WTC11 (cell line): ENCODE results near the gene FAHD1.

Experiments used
- FOXJ3 ChIP-seq: sonication (generic); formaldehyde crosslinking; IDR thresholded peaks from 2 replicates; pipeline ENCODE4 v1.9.0; 2021; ENCODE audit warnings: missing genetic modification reagents, mild to moderate bottlenecking, borderline replicate concordance
- FOXP1 ChIP-seq: sonication (generic); formaldehyde crosslinking; IDR thresholded peaks from 2 replicates; pipeline ENCODE4 v1.8.0; 2022; ENCODE audit warnings: missing genetic modification reagents, mild to moderate bottlenecking, moderate library complexity, borderline replicate concordance
- GABPB1 ChIP-seq: sonication (generic); formaldehyde crosslinking; IDR thresholded peaks from 2 replicates; pipeline ENCODE4 v1.8.1; 2023; ENCODE audit warnings: mild to moderate bottlenecking, missing genetic modification reagents
- JUN ChIP-seq: sonication (generic); formaldehyde crosslinking; IDR thresholded peaks from 2 replicates; pipeline ENCODE4 v1.8.0; 2023; ENCODE audit warnings: mild to moderate bottlenecking, missing genetic modification reagents
- MAX ChIP-seq: sonication (generic); formaldehyde crosslinking; IDR thresholded peaks from 2 replicates; pipeline ENCODE4 v1.8.0; 2022; ENCODE audit warnings: mild to moderate bottlenecking, missing genetic modification reagents
- MYBL2 ChIP-seq: sonication (generic); formaldehyde crosslinking; IDR thresholded peaks from 2 replicates; pipeline ENCODE4 v1.8.1; 2023; ENCODE audit warnings: mild to moderate bottlenecking, moderate library complexity, missing genetic modification reagents
- STAT6 ChIP-seq: sonication (generic); formaldehyde crosslinking; conservative IDR thresholded peaks from 2 replicates; pipeline ENCODE4 v1.8.1; 2023; ENCODE audit warnings: mild to moderate bottlenecking, low read depth, missing genetic modification reagents, moderate library complexity
- ZBTB43 ChIP-seq: sonication (generic); formaldehyde crosslinking; IDR thresholded peaks from 2 replicates; pipeline ENCODE4 v1.8.1; 2023; ENCODE audit warnings: mild to moderate bottlenecking, missing genetic modification reagents
- TF ChIP-seq, protein P1 (sequence below): fragments of 200-600 bp; IDR thresholded peaks from 2 replicates; pipeline ENCODE4 v1.8.0; 2022; ENCODE audit warnings: antibody characterized with exemption
- TF ChIP-seq, protein P2 (sequence below): sonication (generic); formaldehyde crosslinking; conservative IDR thresholded peaks from 2 replicates; pipeline ENCODE4 v1.8.1; 2022; ENCODE audit warnings: mild to moderate bottlenecking, missing genetic modification reagents
- TF ChIP-seq, protein P3 (sequence below): sonication (generic); formaldehyde crosslinking; IDR thresholded peaks from 2 replicates; pipeline ENCODE4 v1.8.1; 2022; ENCODE audit warnings: low read depth, missing genetic modification reagents, borderline replicate concordance
- TF ChIP-seq, protein P4 (sequence below): sonication (generic); formaldehyde crosslinking; IDR thresholded peaks from 2 replicates; pipeline ENCODE4 v1.8.0; 2022; ENCODE audit warnings: mild to moderate bottlenecking, missing genetic modification reagents
- TF ChIP-seq, protein P5 (sequence below): sonication (generic); formaldehyde crosslinking; IDR thresholded peaks from 2 replicates; pipeline ENCODE4 v1.8.0; 2023; ENCODE audit warnings: missing genetic modification reagents
- TF ChIP-seq, protein P6 (sequence below): sonication (generic); formaldehyde crosslinking; IDR thresholded peaks from 2 replicates; pipeline ENCODE4 v1.8.1; 2022; ENCODE audit warnings: missing genetic modification reagents, borderline replicate concordance

DNA sequence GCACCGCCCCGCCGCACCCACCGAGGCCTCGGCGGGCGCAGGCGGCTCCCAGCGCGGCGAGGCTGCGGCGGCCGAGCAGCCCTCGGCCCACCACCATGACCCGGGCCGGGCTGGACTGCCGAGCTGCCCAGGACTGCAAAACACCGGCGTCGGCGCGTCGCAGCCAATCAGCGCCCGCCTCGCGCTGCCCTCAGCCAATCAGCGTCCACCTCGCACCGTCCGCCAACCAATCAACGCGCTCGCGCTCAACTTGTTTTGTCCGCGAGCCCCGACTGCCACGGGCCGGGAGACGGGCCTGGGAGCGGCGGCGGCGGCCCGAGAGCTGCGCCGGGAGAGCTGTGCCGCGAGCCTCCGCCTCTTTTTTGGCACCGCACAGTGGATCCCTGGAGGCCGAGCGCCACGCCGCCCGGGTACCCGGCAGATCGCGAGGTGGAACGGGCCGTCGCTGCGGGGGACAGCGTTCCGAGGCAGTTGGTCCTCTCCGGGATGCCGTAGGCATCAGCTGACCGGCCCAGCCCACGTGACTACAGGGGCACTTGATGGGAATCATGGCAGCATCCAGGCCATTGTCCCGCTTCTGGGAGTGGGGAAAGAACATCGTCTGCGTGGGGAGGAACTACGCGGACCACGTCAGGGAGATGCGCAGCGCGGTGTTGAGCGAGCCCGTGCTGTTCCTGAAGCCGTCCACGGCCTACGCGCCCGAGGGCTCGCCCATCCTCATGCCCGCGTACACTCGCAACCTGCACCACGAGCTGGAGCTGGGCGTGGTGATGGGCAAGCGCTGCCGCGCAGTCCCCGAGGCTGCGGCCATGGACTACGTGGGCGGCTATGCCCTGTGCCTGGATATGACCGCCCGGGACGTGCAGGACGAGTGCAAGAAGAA lies at the start of gene FAHD1, which contains the start of gene HAGH:
- TF ChIP-seq, protein P1, sequence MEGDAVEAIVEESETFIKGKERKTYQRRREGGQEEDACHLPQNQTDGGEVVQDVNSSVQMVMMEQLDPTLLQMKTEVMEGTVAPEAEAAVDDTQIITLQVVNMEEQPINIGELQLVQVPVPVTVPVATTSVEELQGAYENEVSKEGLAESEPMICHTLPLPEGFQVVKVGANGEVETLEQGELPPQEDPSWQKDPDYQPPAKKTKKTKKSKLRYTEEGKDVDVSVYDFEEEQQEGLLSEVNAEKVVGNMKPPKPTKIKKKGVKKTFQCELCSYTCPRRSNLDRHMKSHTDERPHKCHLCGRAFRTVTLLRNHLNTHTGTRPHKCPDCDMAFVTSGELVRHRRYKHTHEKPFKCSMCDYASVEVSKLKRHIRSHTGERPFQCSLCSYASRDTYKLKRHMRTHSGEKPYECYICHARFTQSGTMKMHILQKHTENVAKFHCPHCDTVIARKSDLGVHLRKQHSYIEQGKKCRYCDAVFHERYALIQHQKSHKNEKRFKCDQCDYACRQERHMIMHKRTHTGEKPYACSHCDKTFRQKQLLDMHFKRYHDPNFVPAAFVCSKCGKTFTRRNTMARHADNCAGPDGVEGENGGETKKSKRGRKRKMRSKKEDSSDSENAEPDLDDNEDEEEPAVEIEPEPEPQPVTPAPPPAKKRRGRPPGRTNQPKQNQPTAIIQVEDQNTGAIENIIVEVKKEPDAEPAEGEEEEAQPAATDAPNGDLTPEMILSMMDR, result no peak
- TF ChIP-seq MAX (peak; percentile 96), JUN (CRISPR knock-in tag) (no peak), ZBTB43 (peak; percentile 84; the same call in 1 of the 2 replicates), FOXP1 (CRISPR knock-in tag) (peak; percentile 95), STAT6 (CRISPR knock-in tag) (no peak), GABPB1 (peak; percentile 75), FOXJ3 (CRISPR knock-in tag) (no peak), MYBL2 (peak; percentile 91; the same call in 1 of the 2 replicates)
- TF ChIP-seq, protein P2, sequence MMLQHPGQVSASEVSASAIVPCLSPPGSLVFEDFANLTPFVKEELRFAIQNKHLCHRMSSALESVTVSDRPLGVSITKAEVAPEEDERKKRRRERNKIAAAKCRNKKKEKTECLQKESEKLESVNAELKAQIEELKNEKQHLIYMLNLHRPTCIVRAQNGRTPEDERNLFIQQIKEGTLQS (CRISPR knock-in tag), result no peak
- TF ChIP-seq, protein P3, sequence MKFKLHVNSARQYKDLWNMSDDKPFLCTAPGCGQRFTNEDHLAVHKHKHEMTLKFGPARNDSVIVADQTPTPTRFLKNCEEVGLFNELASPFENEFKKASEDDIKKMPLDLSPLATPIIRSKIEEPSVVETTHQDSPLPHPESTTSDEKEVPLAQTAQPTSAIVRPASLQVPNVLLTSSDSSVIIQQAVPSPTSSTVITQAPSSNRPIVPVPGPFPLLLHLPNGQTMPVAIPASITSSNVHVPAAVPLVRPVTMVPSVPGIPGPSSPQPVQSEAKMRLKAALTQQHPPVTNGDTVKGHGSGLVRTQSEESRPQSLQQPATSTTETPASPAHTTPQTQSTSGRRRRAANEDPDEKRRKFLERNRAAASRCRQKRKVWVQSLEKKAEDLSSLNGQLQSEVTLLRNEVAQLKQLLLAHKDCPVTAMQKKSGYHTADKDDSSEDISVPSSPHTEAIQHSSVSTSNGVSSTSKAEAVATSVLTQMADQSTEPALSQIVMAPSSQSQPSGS, result no peak
- TF ChIP-seq, protein P4, sequence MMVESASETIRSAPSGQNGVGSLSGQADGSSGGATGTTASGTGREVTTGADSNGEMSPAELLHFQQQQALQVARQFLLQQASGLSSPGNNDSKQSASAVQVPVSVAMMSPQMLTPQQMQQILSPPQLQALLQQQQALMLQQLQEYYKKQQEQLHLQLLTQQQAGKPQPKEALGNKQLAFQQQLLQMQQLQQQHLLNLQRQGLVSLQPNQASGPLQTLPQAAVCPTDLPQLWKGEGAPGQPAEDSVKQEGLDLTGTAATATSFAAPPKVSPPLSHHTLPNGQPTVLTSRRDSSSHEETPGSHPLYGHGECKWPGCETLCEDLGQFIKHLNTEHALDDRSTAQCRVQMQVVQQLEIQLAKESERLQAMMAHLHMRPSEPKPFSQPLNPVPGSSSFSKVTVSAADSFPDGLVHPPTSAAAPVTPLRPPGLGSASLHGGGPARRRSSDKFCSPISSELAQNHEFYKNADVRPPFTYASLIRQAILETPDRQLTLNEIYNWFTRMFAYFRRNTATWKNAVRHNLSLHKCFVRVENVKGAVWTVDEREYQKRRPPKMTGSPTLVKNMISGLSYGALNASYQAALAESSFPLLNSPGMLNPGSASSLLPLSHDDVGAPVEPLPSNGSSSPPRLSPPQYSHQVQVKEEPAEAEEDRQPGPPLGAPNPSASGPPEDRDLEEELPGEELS (CRISPR knock-in tag), result peak; percentile 87
- TF ChIP-seq, protein P5, sequence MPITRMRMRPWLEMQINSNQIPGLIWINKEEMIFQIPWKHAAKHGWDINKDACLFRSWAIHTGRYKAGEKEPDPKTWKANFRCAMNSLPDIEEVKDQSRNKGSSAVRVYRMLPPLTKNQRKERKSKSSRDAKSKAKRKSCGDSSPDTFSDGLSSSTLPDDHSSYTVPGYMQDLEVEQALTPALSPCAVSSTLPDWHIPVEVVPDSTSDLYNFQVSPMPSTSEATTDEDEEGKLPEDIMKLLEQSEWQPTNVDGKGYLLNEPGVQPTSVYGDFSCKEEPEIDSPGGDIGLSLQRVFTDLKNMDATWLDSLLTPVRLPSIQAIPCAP (CRISPR knock-in tag), result 0 out of 2 replicates have a peak, but pooled peaks have one; percentile 77
- TF ChIP-seq, protein P6, sequence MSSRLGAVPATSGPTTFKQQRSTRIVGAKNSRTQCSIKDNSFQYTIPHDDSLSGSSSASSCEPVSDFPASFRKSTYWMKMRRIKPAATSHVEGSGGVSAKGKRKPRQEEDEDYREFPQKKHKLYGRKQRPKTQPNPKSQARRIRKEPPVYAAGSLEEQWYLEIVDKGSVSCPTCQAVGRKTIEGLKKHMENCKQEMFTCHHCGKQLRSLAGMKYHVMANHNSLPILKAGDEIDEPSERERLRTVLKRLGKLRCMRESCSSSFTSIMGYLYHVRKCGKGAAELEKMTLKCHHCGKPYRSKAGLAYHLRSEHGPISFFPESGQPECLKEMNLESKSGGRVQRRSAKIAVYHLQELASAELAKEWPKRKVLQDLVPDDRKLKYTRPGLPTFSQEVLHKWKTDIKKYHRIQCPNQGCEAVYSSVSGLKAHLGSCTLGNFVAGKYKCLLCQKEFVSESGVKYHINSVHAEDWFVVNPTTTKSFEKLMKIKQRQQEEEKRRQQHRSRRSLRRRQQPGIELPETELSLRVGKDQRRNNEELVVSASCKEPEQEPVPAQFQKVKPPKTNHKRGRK (CRISPR knock-in tag), result no peak
